ENCODE data around the gene MAP7. TPM values are rescaled to one million over a fixed set of nuclear protein-coding genes. Genes with fewer than 3 reads are reported as not detected.
"Not testable (repeated sequence)": the region's sequence is repeated elsewhere in the genome, so short reads cannot be mapped to it uniquely, and the experiment has no call there.

MAP7 gene
- total RNA-seq, 1 donor: 1.4 TPM

DNA sequence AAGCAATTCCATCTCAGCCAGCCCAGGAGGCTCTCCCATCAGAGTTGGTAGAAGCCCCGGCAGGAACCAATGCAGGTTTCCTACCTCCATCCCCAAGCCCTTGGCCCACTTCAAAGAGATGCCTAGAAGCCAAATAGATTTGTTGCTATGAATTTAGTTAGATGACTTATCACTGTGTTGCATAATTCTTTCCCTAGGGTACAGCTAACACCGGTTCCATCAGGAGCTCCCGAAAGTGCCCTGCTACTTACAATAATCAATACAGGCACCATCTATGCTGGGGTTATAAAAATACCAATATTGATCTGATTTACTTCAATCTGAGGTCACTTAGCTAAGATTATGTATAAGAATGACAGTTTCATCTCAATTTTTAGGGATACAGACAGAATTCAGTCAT lies 113.0 kb downstream of the MAP7 start:
- DNase-seq (ENCODE audit: insufficient read length, low spot score, missing footprints): no peak
- Histone ChIP-seq H3K4me3 (ENCODE audit: insufficient read depth, low read length) (no peak overlapping the region), H3K9me3 (ENCODE audit: low read depth, low read length) (no peaks in the 10 kb centered on the region), H3K27ac (ENCODE audit: low read depth, low read length) (no peak overlapping the region), H3K36me3 (ENCODE audit: insufficient read depth, low read length) (no peaks in the 10 kb centered on the region), H3K4me2 (ENCODE audit: insufficient read depth, low read length) (no peak overlapping the region), H3K4me1 (ENCODE audit: insufficient read depth, low read length) (no peaks in the 10 kb centered on the region), H2AFZ (ENCODE audit: low read length) (no peak overlapping the region), H4K20me1 (ENCODE audit: insufficient read depth, low read length) (no peaks in the 10 kb centered on the region), H3K79me2 (ENCODE audit: insufficient read depth, low read length) (no peaks in the 10 kb centered on the region), H3K27me3 (ENCODE audit: insufficient read depth, low read length) (no peaks in the 10 kb centered on the region)
- TF ChIP-seq CTCF (IDR thresholded peaks at IDR 0.05; ENCODE audit: extremely low read depth, low read depth, low read length): no peak

DNA sequence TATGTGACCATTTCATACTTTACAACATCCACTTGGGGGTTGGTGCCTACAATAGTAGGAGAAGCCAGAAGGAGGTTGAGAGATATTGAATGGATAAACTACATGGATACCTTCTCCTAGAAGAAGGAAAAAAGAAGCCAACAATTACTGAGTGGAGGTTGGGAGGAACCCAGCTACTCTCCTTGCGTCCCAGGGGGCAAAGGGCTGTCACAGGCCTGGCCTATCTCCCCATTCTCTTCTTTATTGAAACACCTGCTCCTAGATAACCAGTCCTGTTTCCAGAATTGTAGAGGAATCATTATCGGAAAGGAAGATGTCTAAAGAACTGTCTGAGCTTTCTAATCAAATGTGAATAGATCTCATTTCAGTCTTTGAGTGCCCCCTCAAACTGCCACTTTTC lies 115.1 kb downstream of the MAP7 start:
- Histone ChIP-seq H3K4me3 (ENCODE audit: insufficient read depth, low read length) (no peak overlapping the region), H3K4me2 (ENCODE audit: insufficient read depth, low read length) (no peak overlapping the region), H3K27me3 (ENCODE audit: insufficient read depth, low read length) (no peaks in the 10 kb centered on the region), H3K9me3 (ENCODE audit: low read depth, low read length) (no peaks in the 10 kb centered on the region), H3K27ac (ENCODE audit: low read depth, low read length) (no peak overlapping the region), H3K4me1 (ENCODE audit: insufficient read depth, low read length) (no peaks in the 10 kb centered on the region), H2AFZ (ENCODE audit: low read length) (no peak overlapping the region), H4K20me1 (ENCODE audit: insufficient read depth, low read length) (no peaks in the 10 kb centered on the region), H3K36me3 (ENCODE audit: insufficient read depth, low read length) (no peaks in the 10 kb centered on the region), H3K79me2 (ENCODE audit: insufficient read depth, low read length) (no peaks in the 10 kb centered on the region)
- no peak for TF ChIP-seq CTCF (IDR thresholded peaks at IDR 0.05; ENCODE audit: extremely low read depth, low read depth, low read length)
- DNase-seq (ENCODE audit: insufficient read length, low spot score, missing footprints): no peak

GRCh38 chr6:136431306-136431705 lies 118.9 kb downstream of the MAP7 start:
- not testable (repeated sequence) for H4K20me1 ChIP-seq (ENCODE audit: insufficient read depth, low read length); H3K9me3 ChIP-seq (ENCODE audit: low read depth, low read length); H3K27me3 ChIP-seq (ENCODE audit: insufficient read depth, low read length); H3K4me2 ChIP-seq (ENCODE audit: insufficient read depth, low read length); H3K79me2 ChIP-seq (ENCODE audit: insufficient read depth, low read length); H3K27ac ChIP-seq (ENCODE audit: low read depth, low read length); DNase-seq (ENCODE audit: insufficient read length, low spot score, missing footprints); H3K4me1 ChIP-seq (ENCODE audit: insufficient read depth, low read length); H3K36me3 ChIP-seq (ENCODE audit: insufficient read depth, low read length); H3K4me3 ChIP-seq (ENCODE audit: insufficient read depth, low read length); H2AFZ ChIP-seq (ENCODE audit: low read length)

GRCh38 chr6:136429264-136430065 lies 120.8 kb downstream of the MAP7 start:
- no peaks in the 10 kb centered on the region for H3K4me1 ChIP-seq (ENCODE audit: insufficient read depth, low read length)
- no peaks in the 10 kb centered on the region for H3K79me2 ChIP-seq (ENCODE audit: insufficient read depth, low read length)
- H3K36me3 ChIP-seq (ENCODE audit: insufficient read depth, low read length): no peaks in the 10 kb centered on the region
- TF ChIP-seq CTCF (IDR thresholded peaks at IDR 0.05; ENCODE audit: extremely low read depth, low read depth, low read length): no peak
- DNase-seq (ENCODE audit: insufficient read length, low spot score, missing footprints): no peak
- no peaks in the 10 kb centered on the region for H4K20me1 ChIP-seq (ENCODE audit: insufficient read depth, low read length)
- H3K4me3 ChIP-seq (ENCODE audit: insufficient read depth, low read length): no peak overlapping the region
- no peak overlapping the region for H3K27ac ChIP-seq (ENCODE audit: low read depth, low read length)
- peaks cover 6% of the 10 kb centered on the region for H3K27me3 ChIP-seq (ENCODE audit: insufficient read depth, low read length)
- H3K4me2 ChIP-seq (ENCODE audit: insufficient read depth, low read length): no peak overlapping the region
- H2AFZ ChIP-seq (ENCODE audit: low read length): no peak overlapping the region
- no peaks in the 10 kb centered on the region for H3K9me3 ChIP-seq (ENCODE audit: low read depth, low read length)

Data from osteoblast (primary cell).